ENCODE data around the gene MAGI1. TPM values are rescaled to one million over a fixed set of nuclear protein-coding genes. Genes with fewer than 3 reads are reported as not detected.

The MAGI1 gene
- total RNA-seq, 1 donor from 2014 or later = 101 TPM

DNA sequence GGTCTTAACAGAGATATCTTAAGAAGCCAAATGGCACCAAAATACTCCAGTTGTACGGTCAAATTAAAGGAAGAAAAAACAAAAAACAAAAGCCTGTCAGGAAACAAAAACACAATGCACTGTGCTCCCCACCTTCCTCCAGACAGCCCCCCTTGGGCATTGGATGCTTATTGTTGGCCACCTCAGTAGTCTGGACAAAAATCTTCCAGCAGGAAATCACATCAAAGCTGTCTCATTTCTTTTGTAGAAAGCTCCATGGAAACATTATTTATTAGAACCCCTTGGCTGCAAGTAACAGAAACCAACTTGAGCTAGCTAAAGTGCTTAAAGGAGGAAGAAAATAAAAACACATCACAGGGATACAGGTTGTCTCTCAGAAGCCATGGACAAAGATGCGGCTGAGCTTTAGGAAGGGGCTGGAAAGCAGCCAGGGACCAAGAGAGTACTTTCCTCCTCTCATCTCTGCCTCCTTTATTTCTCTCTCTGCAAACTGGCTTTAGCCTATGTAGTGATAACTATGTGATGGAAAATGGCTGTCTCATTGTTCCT is 699.5 kb downstream of the MAGI1 start:
- DNase-seq = peak; percentile 18

DNA sequence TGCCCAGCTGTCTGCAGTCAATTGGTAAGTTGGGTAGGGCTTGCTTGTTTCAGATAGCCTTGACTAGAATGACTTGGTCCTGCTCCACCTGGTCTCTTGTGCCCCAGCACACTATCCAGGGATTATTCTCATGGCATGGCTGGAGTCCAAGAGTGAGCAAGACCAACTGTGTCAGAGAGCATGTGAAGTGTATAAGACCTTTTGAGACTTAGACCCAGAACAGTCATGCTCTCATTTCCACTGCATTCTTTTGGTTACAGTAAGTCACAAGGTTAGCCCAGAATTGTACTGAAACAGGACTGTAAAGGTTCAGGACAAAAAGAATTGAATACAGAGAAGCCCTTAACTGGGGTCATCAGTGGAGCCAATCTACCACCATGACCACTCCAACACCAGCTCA is 700.1 kb downstream of the MAGI1 start:
- peak; percentile 13 for DNase-seq

DNA sequence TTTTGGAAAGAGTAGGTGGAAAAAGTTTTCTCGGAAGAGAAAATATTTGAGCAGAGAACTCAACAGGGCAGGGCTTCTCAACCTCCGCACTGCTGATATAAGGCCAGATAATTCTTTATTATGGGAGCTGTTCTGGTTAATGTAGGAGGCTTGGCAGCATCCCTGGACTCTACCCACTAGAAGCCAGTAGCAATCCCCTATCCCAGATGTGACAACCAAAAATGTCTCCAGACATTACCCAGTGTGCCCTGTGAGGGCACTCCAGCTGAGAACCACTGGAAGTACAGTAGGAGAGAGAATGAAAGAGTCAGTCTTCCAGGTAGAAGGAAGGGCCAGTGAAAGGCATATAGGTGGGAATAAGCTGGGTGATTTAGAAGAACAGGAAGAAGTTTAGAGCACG is 703.1 kb downstream of the MAGI1 start:
- no peak for DNase-seq

DNA sequence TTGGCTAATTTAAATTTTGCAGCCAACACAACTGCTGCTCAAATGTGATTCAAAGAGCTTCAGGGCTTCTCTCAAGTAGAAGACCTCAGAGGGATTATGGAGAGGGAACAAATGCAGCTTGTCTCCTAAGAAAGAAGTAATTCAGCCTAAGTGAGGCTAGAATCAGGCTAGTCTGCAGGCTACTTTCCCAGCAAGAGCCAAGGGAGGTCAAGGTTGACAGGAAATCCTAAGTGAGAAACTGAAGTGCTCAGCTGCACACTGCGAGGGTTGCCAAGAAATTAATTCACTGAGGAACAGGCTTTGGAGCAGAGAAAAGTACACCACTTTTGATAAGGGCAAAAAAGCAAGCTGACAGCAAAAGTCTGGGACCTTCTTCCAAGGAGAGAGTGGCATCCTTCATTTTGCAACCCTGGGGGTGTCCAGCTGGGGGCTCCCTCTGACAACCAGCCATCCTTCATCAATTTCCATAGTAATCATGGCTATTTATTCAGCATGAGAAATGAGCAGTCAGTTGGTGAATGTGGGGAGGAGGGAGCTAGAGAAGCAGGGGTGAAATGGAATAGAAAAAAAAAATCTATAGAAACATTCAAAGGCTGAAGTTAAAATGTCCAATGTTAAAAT is 704.6 kb downstream of the MAGI1 start:
- DNase-seq = peak; percentile 57

DNA sequence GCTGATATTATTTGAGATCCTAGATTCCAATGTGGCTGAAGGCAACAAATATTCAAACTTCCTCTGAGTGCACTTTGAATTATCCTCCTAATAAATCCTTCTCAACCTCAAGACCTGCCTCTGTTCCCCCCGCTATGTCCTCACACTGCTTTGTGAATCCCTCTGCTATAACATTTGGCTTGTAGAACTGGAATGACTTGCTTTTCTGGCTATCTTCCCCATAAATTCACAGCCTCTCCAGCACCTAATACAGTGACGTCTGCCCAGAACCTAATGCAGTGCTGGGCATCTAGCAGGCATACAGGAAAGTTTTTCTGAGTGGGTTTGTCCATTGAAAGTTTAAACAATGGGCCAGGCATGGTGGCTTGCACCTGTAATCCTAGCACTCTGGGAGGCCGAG is 707.0 kb downstream of the MAGI1 start:
- no peak for DNase-seq

DNA sequence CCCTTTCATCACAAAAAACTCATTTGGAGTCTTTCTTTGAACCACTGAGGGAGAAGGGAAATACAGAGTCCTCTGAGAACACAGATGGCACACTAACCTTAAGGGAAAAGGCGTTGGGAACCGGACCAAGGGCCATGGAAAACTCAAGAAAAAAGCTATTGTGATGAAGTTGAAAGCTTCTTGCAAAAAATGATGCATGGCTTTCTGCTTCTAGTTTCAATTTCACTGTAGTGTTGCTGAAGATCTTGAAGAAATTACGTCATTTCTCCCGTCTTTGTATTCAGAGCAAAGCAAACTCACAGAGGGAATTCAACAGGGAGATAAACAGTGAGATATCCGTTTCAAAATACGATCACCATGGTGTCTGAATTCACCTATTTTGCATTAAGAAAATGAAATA is 708.6 kb downstream of the MAGI1 start:
- no peak for DNase-seq

DNA sequence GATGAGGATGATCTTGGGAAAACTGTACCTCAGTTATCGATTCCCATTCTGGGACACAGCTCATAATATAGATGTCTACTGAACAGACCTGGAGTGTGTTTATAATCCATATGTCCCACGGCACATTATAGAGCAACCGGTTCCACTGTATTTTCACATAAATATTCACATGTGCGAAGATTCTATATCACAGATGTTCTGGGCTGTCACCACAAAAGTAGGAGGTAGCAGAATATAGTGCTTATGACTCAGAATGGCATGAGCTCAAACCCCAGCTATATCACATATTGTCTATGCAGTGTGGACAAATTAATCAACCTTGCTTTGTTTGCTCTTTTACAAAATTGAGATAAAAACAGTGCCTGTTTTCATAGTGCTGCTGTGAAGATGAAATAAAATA is 710.6 kb downstream of the MAGI1 start:
- no peak for DNase-seq

DNA sequence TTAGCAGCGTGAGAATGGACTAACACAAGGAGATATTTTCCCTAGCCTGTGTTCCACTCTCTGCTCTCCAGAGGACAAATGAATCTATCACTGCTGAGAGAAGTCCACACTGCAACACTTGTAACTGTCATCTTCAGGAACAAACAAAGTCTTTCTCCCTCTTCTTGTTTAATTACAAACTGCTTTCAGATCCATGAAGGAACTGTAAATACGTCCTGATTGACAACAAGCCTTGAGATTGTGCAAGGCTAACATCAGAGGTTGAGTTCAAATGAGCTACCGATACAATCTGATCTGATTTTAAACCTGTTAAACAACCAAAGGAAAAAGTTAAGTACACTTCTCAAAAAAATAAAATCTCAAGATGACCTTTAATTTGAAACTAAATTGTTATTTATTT is 712.1 kb downstream of the MAGI1 start:
- DNase-seq = no peak

DNA sequence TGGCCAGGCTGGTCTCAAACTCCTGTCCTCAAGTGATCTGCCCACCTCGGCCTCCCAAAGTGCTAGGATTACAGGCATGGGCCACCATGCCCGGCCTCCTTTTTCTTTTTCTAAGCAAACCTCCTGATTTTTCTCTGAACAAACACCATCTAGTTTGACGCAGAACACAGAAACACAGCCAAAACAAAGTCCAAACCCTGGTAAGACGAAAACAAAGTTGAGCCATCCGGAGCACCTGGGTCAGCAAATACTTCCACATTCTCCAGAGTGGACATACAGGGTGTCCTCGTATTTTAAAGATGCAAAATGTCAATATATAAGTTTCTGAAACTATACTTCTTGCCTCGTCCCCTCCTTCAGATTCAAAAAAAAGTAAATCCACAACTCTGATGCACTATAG is 715.8 kb downstream of the MAGI1 start:
- no peak for DNase-seq

DNA sequence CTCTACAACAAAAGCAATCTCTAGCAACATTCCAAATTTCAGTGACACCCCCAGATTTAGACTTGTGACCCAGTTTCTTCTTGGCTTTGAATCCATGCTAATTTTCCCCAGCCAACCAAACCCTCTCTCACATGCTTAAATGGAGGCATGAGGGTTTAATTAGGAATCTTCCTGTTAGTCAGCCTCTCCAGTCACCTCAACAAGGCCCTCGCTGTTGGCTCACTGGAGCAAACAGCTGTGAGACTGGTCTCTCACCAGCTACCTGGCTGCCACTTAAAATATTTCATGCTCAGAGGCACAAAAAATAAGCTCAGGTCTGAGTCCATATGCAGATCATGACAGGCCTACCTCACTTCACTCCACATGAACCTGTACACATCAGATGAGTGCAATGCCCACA is 720.5 kb downstream of the MAGI1 start:
- DNase-seq = no peak

DNA sequence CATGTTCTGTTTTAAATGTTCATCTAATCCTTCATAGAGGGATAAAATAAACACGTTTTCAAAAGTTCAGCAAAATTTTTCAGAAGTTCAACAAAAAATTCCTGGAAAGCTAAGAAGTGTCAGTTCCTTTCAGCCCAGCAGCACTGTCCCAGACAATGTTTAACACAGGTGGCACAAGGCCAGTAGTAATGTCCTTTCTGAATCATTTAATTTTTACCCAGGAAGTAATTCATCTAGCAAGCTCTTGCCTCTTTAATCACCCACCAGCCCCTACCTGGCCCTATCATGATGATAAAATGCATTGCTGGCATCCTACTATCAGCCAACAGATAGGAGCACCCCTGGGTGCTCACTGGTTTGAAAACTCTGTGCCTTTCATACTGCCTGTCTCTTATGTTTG is 723.8 kb downstream of the MAGI1 start:
- no peak for DNase-seq

DNA sequence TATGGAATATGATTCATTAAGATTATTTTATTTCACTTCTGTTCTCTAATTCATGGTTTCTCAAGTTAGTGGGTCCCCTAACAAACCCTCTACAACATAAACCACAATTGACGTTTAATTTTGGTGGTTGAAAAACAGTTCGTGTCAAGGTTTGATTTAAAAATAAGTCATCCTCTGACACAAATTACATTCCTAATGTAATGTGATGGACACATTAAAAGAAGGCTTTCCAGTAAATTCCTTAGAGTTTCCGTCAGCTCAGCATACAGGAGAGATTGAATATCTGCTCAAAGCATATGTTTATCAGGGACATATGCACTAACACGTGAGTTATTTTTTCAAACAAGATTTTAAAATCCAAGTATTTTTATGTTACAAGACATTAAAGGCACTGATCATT is 724.4 kb downstream of the MAGI1 start:
- no peak for DNase-seq

DNA sequence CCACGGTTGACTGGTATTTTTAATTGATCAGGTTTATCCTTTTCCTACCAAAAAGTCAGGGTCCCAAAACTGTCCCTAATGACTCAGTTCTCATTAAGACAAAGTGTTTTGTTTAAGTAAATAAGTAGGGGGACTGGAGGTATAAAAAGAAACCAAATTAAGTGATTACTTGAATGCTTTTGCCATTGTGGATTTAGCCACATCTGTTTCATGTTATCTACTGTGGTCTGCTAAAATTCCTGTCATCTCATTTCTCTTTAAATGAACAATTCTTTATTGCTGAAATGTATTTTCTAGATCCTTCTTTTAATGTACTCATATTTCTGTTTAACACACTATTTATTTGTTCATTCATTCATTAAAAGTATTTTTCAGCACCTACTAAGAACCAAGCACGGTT is 725.1 kb downstream of the MAGI1 start:
- DNase-seq = no peak

DNA sequence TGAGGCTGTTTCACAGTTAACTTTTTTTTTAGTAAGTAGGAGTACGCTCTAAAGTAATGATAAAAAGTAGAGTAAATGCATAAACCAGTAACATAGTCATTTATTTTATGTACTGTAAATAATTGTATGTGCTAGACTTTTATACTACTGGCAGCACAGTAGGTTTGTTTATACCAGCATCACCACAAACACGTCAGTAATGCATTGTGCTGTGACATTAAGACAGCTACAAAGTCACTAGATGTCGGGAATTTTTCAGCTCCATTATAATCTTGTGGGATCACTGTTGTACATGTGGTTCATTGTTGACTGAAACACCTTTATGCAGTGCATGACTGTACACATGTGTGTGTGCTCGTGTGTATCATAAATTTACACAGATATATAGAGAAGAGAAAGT is 732.9 kb downstream of the MAGI1 start:
- no peak for DNase-seq

Other genes starting within 250 kb of the MAGI1 start
- gene SLC25A26, start 182.1 kb upstream of the MAGI1 start, total RNA-seq = 17.5 and 20.8 TPM in 2 replicates